ENCODE results near the gene FAT1.

DNA sequence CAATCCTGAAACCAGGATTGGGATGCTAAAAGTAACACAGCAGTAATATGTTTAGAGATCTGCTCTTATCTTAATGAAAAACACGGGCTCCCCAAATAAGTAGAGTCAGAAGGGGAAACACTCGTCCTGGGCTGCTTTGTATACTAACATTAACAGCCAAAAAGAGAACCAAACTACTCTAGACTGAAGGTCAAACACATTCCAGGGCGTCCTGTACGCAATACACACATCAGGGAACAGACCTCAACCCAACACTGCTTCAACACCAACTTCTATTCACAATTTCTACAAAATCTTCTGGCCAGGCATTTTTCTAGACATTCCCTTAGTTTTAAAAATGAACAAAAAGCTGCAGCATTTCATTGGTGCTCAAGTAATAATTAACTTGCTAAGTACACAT is 21.4 kb downstream of the FAT1 start:
- TF ChIP-seq, protein P1, sequence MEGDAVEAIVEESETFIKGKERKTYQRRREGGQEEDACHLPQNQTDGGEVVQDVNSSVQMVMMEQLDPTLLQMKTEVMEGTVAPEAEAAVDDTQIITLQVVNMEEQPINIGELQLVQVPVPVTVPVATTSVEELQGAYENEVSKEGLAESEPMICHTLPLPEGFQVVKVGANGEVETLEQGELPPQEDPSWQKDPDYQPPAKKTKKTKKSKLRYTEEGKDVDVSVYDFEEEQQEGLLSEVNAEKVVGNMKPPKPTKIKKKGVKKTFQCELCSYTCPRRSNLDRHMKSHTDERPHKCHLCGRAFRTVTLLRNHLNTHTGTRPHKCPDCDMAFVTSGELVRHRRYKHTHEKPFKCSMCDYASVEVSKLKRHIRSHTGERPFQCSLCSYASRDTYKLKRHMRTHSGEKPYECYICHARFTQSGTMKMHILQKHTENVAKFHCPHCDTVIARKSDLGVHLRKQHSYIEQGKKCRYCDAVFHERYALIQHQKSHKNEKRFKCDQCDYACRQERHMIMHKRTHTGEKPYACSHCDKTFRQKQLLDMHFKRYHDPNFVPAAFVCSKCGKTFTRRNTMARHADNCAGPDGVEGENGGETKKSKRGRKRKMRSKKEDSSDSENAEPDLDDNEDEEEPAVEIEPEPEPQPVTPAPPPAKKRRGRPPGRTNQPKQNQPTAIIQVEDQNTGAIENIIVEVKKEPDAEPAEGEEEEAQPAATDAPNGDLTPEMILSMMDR (IDR thresholded peaks at IDR 0.05), result no peak
- TF ChIP-seq POLR2A (IDR thresholded peaks at IDR 0.05), result no peak

Measured in testis (tissue), 2 donors.